Measurements from ENCODE around the gene DNAI4.

GRCh38 chr1:66920543-66920942 is 4.1 kb downstream of the DNAI4 start:
- no peak for TF ChIP-seq CTCF (IDR thresholded peaks at IDR 0.05)
- no peak for TF ChIP-seq POLR2A (IDR thresholded peaks at IDR 0.05)
